Raji (cell line): Measurements from ENCODE around the gene FPR1.

Experiments used
- POLR2A ChIP-seq: IDR thresholded peaks from 2 replicates; pipeline ENCODE4 v1.6.1; 2011; ENCODE audit warnings: low read depth, low read length, control low read depth; ENCODE audit not compliant: insufficient read depth

FPR1 gene

DNA sequence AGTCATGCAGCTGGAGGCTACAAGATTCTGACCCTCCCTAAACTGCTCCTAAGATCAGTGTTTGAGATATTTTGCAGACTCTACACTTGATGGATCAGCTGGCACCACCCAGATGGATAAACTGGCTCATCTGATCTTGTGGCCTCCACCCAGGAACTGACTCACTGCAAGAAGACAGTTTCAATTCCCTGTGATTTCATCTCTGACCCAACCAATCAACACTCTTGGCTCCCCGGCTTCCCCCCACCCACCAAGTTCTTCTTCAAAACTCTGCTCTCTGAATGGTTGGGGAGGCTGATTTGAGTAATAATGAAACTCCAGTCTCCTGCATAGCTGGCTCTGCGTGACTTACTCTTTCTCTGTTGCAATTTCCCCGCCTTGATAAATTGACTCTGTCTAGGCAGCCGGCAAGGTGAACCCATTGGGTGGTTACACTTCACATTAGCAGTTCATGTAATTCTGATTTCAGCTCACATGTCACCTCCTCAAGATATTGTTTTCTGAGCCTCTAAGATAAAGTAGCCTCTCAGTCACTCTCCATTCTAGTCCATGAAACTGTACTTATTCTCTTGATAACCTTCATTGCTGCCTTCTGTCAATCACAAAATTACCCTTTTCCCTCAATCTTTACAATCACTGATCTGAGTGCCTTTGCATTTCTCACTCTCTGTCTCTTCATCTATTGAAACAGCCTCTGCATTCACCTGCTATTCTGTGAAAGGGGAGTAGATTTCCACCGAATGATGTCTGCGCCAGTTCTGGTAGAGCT, 33.4 kb upstream of the FPR1 start:
- TF ChIP-seq POLR2A, result no peak

DNA sequence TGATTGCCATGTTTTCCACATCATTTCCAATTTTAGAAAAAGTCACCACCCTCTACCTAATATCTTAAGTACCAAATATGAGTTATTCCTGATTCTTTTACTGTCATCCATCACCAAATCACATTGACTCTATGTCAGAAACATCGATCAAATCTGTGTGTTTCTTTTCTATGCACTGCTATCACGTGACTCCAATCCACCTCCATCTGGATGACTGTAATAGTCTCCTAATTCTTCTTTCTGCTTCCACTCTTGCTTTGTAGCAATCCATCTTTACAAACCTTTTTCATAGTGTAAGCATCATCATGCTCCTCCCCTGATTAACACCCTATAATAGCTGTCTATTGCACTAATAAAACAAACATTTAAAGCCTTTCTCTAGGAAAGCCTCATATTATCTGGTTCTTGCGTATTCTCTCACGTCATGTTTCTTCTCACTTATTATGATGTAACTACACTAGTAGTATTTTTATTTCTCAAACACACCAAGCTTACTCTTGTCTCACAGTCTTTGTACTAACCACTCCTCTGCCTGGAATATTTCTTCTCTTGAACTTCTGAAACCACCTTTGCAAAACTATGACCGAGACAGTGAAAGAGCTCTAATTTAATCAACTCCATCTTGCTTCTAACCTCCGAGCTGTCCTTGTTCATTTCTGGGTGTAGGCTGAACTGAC, 32.6 kb upstream of the FPR1 start:
- TF ChIP-seq POLR2A, result no peak

DNA sequence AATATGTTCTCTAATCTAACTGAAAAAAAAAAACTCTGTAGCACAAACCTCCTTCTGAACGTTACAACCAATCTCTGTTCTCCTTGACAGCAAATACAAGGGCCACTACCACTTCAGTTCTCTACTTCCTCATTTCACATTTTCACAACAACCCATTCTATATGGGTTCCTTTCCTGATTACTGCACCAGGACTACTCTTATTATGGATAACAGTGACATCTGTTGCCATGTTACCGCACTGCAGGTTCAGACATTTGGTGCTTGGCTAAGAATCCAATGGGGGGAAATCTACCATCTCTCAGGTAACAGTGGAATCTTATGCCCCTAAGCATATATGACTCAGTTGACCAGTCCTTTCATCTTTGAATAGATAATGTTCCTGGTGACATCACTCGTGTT, 31.7 kb upstream of the FPR1 start:
- TF ChIP-seq POLR2A, result no peak

- no peak for TF ChIP-seq POLR2A
These were observed 30.3 kb upstream of the FPR1 start for GRCh38 chr19:51781999-51782398.

GRCh38 chr19:51780270-51780669, 28.6 kb upstream of the FPR1 start:
- TF ChIP-seq POLR2A, result no peak

- no peak for TF ChIP-seq POLR2A
These were observed 28.0 kb upstream of the FPR1 start for GRCh38 chr19:51779703-51780102.

GRCh38 chr19:51779181-51779580, 27.5 kb upstream of the FPR1 start:
- no peak for TF ChIP-seq POLR2A

GRCh38 chr19:51777570-51778462, 26.1 kb upstream of the FPR1 start:
- TF ChIP-seq POLR2A, result no peak

DNA sequence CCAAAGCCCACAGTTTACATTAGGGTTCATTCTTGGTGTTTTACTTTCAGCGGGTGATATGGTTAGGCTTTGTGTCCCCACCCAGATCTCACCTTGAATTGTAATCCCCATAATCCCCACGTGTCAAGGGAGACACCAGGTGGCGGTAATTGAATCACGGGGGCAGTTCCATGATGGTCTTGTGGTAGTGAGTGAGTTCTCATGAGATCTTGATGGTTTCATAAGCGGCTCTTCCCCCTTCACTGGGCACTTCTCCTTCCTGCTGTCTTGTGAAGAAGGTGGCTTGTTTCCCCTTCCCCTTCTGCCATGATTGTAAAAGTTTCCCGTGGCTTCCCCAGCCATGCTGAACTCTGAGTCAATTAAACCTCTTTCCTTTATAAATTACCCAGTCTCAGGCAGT, 21.3 kb upstream of the FPR1 start:
- TF ChIP-seq POLR2A, result no peak

DNA sequence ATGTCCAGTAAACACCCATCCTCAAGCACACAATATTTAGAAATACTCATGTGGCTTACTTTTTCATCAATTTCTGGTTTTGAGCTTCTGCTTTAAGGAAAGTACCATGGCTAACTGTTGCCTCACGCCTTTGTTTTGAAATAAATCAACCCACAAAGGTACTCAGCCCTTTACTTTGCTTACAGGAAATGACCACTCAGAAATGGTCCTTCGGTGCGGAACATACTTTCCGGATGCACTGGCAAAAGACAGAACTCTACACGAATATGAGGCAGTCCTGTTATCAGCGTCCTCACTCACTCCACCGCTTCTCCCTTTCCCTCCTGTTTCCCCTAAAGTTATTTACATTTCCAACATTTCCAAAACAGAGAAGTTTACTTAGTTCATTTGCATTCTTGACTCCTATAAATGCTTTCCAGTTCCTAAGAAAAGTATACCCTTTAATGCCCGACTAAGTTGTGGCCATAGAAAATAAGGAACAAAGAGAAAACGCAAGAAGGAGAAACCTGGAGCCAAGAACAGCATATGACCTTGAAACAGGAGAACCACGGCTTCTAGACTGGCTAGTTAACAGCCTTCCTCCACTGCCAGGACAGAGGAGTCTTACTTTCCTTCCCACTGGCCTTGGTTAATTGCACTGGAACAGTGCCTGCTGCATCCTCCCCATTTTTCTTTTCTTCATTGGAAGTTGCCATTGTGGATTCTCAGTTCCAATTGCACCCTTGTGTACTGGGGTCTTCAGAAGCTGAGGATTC, 19.9 kb upstream of the FPR1 start:
- no peak for TF ChIP-seq POLR2A

DNA sequence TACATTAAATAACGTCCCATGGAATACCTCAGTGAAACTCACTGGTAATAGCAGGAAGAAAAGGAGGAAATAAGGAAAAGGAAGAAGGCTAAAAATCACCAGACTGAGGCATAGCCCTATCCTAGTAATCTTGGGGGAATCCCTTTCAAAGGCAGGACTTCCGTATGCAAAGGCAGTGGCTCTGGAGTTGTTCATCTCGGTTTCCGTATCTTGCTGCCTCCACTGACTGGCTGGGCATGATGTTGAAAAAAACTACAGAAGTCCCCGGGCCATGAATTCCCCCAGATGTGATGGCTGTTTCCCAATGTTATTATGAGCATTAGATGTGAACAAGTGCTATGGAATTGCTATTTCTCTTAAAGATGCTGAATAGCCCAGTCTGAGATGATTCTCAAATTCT, 14.8 kb upstream of the FPR1 start:
- TF ChIP-seq POLR2A, result no peak

DNA sequence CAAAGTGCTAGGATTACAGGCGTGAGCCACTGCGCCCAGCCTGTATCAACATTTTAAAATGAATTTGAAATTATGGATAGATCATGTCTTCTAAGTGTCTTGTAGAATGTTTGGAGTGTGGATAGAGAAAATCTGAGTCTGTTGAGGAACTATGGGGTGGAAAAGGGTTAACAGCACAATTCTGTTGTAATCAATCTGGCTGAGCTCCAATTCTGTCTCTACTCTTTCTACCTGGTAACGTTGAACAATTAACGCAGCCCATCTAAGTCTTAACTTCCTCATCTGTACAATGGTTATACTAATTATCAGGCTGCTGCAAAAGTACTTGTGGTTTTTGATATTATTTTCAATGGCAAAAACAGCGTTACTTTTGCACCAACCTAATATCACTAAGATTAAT, 13.4 kb upstream of the FPR1 start:
- TF ChIP-seq POLR2A, result no peak

DNA sequence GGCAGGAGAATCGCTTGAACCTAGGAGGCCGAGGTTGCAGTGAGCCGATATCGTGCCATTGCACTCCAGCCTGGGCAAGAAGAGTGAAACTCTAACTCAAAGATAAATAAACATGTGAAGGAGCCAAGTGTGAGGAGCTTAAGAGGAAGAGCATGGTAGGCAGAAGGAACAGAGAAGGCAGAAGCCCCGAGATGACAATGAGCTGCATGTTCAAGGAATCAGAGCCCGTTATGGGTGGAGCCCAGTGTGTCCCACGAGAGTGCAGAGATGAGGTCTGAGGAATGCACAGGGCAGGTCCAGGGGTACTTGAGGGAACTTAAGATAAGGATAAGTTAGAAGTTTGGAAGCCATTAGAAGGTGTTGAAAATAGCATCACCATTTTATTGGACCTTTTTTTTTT, 10.0 kb upstream of the FPR1 start:
- TF ChIP-seq POLR2A, result no peak

GRCh38 chr19:51760697-51761356, 9.1 kb upstream of the FPR1 start, which contains the start of gene FPR2:
Gene FPR2 (plus strand): TSS chr19:51761180. CDS start chr19:51768659, 7,479 bp downstream.
- no peak for TF ChIP-seq POLR2A
